RWPE1 (cell line): ENCODE results near the gene TMEM14C.
"Not testable (repeated sequence)": the region's sequence is repeated elsewhere in the genome, so short reads cannot be mapped to it uniquely, and the experiment has no call there.

Source experiments
- CTCF ChIA-PET: fragments of 350-600 bp; sonication (Branson Sonifier 250); formaldehyde crosslinking; extraction: SDS; loops from one replicate; lab custom pipeline; 2021; lab: Yijun Ruan, JAX
- POLR2A ChIA-PET: fragments of 400-600 bp; formaldehyde crosslinking; extraction: SDS; loops from one replicate; lab custom pipeline; 2020; ENCODE audit warnings: antibody characterized with exemption; ENCODE audit not compliant: low non-redundant PET; lab: Yijun Ruan, JAX
- DNase-seq: peaks from one replicate; pipeline ENCODE4 v3.0.0; 2012; ENCODE audit warnings: low spot score
- H3K27ac ChIP-seq: fragments of 450-650 bp; 2 replicates; pipeline ENCODE4 v1.5.1; 2017
- CTCF ChIP-seq: fragments of 450-650 bp; conservative IDR thresholded peaks from 2 replicates; pipeline ENCODE4 v1.5.1; 2017; ENCODE audit warnings: low read depth, mild to moderate bottlenecking

TMEM14C gene

GRCh38 chr6:10742251-10742650, 19.4 kb downstream of the TMEM14C start:
- no peak for TF ChIP-seq CTCF
- ChIA-PET CTCF (no interaction called here), POLR2A (no interaction called here)
- DNase-seq, result no peak
- H3K27ac ChIP-seq, result no peak overlapping the region

GRCh38 chr6:10743515-10743914, 20.6 kb downstream of the TMEM14C start:
- DNase-seq, result no peak
- POLR2A ChIA-PET, result no interaction called here
- CTCF ChIA-PET, result no interaction called here
- H3K27ac ChIP-seq, result no peak overlapping the region
- no peak for TF ChIP-seq CTCF

GRCh38 chr6:10745116-10745515, 22.2 kb downstream of the TMEM14C start:
- ChIA-PET CTCF (no interaction called here), POLR2A (no interaction called here)
- DNase-seq, result no peak
- no peak overlapping the region for H3K27ac ChIP-seq
- no peak for TF ChIP-seq CTCF

GRCh38 chr6:10746915-10747250, 24.0 kb downstream of the TMEM14C start:
- ChIA-PET POLR2A (interaction anchor here (0.6 kb wide), 1 partner anchor 53 kb away, joined by 3 read pairs; the partner anchor contains the start of genes C6orf52 and PAK1IP1), CTCF (no interaction called here)
- no peak for DNase-seq
- no peak for TF ChIP-seq CTCF
- H3K27ac ChIP-seq, result peak overlapping the region; percentile 78

- POLR2A ChIA-PET, result interaction anchor here (0.6 kb wide), 1 partner anchor 53 kb away, joined by 3 read pairs; the partner anchor contains the start of genes C6orf52 and PAK1IP1
- DNase-seq, result peak; percentile 98
- CTCF ChIA-PET, result no interaction called here
- H3K27ac ChIP-seq, result peak within 1 kb of the TSS; percentile 78
- no peak for TF ChIP-seq CTCF
Observed at GRCh38 chr6:10747251-10747972, 24.5 kb downstream of the TMEM14C start, which contains the start of gene TMEM14B. TSS of gene TMEM14B (plus strand) at chr6:10747805. CDS start at chr6:10749246, 1,441 bp downstream.

GRCh38 chr6:10749734-10750133, 26.9 kb downstream of the TMEM14C start:
- no peak overlapping the region for H3K27ac ChIP-seq
- no peak for TF ChIP-seq CTCF
- no peak for DNase-seq
- ChIA-PET CTCF (no interaction called here), POLR2A (no interaction called here)

- H3K27ac ChIP-seq, CTCF ChIA-PET, POLR2A ChIA-PET, DNase-seq: not testable (repeated sequence)
Observed at GRCh38 chr6:10750568-10750967, 27.7 kb downstream of the TMEM14C start.

GRCh38 chr6:10751757-10752156, 28.9 kb downstream of the TMEM14C start:
- CTCF ChIA-PET, POLR2A ChIA-PET, H3K27ac ChIP-seq, DNase-seq: not testable (repeated sequence)
